ENCODE measurements around the gene ZNF407.

GRCh38 chr18:75047240-75047961 is 449.7 kb downstream of the ZNF407 start:
- TF ChIP-seq CTCF (conservative IDR thresholded peaks at IDR 0.05; ENCODE audit: low read depth, low read length) (no peak), EZH2 (IDR thresholded peaks at IDR 0.05; ENCODE audit: borderline replicate concordance, low read depth, low read length, poor library complexity, severe bottlenecking) (no peak)

Measured in A673 (cell line).